Inflammatory macrophage treated with lipopolysaccharide for 4 hours (primary cell): ENCODE data around the gene DNAH11.

Experiments used
- DNase-seq: peaks from one replicate; pipeline ENCODE4 v3.0.0-alpha.2; 2020

DNAH11 gene

DNA sequence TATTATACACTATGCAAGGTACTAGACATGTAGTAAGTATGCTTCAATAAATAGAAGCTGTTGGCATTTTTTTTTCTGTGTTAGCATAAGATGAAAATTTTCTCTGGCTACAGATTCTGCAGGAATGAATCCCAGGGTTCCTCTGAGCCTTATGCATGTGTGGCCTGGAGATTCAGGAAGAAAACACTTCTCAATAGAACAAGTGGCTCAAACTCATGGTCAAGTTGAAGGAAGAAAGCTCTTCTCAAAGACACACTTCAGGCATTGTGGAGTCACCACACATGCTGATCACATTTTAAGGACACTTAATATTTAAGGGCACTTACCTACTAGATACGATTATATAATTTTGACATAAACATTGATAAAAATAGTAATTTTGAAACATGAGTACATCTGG is 19.5 kb downstream of the DNAH11 start:
- DNase-seq = no peak

DNA sequence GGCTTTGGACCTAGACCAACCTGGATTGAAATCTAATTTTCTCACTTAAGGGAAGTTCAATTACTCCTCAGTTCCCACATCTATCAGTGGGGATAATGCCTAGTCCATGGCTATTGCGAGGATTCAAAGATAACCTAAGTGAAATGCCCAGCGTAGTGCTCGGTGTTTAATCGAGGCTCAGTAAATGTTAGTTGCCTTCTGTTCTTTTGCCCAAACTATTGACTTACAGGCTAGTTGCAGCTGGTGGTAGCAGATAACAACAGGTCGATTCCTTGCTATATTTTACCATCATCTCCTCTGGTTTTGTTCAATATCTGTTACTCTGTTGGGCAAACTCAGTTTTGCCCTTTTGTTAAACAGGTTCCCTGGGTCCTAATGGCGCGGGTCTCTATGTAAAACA is 22.8 kb downstream of the DNAH11 start:
- no peak for DNase-seq

DNA sequence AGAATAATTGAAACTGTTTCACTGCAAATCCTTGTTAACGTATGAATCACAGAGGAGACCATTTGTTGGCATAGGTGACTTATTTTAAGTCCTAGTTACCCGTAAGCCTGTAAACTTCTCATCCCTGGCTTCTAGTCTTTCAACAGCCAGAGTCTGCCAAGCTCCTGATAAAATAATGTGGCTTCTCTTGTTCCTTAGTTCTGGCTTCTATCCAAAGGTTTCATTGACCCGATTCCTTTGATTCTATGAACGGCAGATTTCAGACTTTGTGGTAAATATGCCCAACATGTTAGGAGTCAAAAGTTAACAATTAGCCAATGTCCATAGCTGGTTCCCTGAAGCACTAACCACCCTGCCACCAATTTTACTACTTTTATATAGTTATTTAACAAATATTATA is 23.3 kb downstream of the DNAH11 start:
- no peak for DNase-seq

DNA sequence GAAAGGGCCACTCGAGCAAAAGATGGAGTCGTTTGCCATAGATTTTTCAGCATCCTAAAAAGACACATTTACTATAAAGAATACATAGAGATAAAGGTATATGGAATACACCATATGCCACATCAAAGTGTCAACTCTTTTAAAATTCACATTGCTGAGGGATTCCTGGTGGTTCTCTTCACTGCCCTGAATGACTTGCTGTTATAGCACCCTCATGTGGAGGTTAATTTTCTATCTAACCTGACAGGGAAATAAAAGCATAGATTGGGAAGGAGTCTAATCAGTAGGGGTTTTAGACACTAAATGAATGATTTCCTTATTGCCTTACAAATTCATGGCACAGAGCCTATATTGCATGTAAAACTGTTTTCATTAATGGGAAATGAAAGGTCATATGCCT is 25.9 kb downstream of the DNAH11 start:
- DNase-seq = no peak

DNA sequence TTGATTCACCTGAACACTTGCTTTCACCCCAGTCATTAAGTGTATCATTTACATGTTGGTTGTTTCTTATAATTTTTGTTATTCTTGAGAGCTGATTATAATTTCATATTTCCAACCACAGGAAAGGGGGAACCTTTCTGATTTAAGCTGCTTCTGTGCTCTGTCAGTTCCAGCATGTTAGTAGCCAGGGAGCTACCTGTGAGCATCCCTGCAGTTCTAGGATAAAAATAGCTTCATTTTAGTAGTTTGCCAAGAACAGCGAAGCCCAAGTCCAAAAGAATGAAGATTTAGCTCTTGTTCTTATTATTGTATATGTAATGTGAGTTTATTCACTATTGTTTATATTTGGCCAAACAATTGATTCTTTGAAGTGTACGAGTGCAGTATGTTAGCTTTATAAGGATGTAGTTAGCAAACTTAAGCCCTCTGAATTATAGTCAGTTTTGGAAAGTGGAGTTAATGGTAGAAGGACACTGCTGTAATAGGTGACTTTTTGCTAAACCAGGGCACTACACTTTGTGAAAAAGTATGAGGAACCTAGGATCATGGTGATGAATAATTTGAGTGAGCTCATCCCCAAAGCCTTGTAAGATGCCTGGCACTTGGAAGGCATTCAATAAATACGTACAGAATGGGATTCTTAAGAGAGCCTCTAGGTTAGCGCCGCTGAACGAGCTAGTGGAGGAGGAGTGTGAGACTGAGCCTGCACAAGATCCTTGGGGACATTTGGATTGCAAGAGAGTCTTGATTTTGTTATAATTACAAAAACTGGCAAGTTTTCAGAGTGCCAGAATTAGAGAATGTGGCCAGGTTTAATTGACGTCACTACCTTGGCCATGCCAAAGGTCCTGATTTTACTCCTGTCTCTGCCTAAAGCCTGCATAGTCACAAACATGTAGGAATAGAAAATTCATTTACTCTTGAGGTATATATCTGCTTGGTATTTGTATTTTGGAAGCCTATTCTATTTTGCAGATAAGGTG is 29.8 kb downstream of the DNAH11 start:
- no peak for DNase-seq

DNA sequence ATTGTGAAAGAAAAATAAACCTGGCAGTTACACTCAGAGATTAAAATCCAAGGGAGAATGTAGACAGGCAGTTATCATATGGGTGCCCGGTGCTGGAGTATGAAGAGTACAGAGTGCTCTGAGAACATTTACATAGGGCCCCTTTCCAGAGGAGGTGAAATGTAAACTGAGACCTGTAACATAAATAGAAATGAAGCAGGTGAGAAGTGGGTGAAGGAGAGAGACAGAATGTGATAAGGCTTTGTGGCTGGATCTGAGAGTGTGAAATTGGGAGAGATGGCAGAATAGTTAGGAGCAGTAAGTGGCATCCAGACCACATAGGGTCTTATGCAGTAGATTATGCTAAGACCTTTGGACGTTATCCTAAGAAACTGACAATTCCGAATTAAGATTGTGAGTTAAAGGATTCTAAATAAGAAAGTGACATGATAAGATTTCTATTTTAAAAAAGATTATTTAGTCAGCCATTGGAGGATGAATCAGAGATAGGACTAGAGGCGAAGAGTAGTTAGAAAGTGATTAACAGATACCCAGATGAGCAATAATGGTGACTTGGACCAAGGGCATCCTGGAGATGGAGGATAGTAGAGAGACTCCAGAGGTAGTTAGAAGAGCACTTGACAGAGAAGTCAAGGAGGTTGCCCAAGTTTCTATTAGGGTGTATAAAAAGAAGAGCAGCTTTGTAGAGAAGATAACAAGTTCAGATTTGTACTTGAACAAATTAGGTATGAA is 36.7 kb downstream of the DNAH11 start:
- DNase-seq = no peak

DNA sequence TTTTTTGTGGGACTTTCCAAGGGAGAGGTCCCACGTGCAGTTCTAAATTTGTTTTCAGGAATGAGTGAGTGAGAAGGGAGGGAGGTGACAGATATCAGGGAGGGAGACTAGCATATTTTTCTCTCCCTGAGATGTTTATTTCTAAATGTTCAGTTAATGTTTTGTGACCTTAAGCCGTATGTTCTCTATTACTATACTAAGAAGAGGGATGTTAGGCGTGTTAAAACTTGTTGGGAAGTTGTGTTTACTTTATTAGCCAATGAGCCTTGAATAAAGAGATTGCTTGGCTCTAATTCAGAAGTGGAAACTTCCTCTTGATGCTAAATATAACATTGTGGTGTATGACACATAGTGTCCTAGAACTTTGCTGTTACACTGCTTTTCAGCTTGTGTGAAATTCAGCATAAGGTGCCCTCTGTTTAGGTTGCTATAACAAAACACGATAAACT is 37.3 kb downstream of the DNAH11 start:
- peak; percentile 75 for DNase-seq

DNA sequence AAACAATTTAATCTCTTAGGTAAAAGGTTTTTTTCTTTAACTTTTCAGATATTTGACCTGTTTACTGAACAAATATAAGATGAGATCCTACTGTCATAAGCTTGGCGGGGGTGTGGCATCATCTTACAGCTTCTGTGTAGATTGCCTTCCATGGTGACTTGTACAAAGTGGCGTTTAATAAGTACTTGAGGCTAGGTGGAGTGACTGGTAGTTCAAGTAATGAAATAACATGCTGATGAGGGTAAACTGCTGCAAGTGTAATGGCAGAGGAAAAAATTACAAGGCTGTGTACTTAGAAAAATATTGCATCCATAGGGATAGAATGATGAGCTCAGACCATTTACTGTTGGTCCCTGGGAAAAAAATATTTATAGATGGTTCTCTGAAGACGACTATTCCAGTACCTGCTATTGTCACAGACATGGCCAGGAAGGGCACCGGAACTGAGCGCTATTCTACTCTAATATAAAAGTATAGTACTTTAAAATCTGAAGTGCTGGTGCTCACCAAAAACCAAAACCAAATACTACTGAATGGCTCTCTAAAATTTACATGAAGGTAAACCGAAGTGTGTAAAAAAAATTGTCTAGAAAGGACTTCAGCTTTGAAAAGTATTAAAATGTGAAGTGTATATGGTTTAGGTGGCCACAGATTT is 42.4 kb downstream of the DNAH11 start:
- DNase-seq = no peak

DNA sequence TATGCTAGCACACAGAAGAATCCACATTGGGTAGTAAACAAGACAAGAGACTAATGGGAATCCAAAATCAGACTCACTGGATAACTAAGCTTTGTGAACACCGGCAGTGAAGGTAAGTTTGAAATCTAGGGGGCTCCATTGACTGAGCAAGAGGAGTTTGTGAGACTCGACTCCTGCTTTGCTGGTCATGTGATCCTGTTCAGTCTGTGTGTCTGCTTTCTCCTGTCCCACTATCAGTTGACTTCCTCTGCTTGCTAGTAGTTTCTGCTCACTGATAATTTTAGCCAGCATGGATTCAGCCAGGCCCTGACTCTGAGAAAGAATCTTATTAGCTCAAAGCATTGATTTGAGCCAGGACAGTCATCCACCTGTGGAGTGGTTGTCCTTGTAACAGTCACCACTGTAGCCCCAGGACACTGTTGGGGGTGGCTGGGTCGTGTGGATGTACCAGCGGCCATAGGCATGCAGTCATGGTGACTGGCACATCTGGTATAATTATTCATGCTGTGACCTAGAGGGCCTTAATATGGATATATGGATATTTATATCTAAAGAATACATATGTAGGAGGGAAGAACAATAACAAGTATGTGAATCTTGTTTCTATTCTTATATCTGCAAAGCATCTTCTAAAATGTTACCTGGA is 44.4 kb downstream of the DNAH11 start:
- DNase-seq = no peak

DNA sequence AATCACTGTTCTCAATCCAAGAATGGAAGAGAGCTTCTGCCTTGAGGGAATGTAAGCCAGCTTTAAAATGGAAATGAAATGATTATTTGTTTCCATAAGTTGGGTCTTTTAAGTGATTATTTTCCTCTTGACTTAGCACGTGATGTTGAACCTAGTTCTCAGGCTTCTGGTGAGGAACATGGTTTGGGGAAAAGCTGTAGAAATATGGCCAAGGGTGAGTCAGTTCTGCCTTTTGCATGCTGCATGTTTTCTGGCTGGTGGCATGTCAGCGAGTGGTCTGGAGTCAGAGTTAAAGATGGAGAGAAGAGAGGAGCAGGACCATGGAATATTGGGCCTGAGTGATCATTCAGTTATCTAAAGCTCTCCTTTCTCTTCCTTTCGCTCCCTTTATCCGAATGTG is 54.0 kb downstream of the DNAH11 start:
- DNase-seq = no peak

DNA sequence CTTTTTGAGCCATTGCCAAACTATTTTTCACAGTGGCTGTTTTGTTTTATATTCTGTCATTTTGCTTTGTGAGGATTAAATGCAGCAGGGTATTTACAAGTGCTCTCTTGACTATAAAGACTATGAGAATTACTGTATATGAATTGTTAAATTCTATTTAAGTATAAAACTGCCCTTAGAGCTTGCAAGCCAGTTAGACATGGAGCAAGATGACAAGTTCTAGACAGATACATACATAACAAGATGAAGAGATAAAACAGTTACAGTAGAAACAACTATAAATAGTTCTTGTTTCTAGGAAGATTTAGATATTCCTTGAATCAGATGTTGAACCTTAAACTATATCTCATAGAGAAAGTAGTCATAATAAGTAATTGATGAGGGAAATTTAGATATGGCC is 60.6 kb downstream of the DNAH11 start:
- DNase-seq = no peak

DNA sequence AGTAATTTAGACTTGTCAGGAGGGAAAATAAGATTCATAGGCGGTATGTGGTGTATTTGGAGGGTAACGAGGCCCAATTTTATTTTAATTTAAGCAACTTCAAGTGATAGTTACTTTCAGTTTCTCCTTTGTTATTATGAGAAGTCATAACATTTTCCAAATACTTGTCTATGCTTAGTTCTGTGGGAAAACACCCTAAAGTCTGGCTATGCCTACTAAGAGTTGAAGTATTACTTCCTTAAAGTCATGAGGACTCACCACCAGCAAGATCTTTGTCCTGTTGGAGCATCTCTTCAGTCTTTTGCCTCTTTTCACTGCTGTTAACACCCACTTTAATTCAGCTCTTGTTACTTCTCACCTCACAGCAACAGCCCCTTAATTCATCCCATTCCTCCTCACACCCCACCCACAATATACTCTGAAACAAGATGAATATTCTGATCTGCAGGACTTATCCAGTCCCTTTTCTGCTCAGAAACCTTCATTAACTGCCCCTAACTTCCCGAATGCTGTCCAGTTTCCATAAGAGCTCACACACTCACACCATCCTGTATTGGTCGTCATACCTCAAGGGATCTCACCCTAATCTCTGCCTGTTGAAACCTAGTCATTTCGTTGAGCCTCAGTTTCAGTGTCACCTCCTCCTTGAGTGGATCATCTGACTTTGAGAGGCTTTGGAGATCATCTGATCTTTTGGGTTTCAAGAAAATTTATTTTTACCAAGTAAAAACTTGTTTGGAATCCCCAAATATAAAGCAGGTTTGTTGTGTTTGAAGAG is 61.3 kb downstream of the DNAH11 start:
- DNase-seq = peak; percentile 44

DNA sequence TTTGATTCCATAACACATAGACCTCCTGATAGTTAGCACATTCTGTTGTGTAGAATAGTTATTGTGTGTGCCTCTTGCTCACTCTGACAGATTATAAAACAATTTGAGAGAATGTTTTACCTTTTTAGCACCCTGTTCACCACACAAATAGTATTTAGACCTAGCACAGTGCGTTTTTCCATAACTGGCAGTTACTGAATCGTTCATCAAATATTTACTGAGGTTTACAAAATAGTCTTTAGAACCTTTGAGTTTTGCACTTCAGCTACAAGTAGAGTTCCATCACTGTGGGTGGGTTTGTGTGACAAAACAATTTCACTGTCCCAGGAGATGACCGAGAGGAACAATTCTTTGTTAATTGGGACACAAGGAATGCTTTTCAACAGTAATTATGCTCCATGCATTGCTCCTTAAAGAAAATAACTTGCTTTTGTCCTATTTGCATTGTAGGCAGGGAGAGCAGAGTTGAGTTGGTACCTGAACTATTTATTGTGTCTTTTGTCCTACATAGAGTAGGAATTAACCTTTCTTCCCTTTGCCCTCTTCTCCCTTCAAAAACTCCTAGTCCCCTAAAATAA is 62.3 kb downstream of the DNAH11 start:
- no peak for DNase-seq

DNA sequence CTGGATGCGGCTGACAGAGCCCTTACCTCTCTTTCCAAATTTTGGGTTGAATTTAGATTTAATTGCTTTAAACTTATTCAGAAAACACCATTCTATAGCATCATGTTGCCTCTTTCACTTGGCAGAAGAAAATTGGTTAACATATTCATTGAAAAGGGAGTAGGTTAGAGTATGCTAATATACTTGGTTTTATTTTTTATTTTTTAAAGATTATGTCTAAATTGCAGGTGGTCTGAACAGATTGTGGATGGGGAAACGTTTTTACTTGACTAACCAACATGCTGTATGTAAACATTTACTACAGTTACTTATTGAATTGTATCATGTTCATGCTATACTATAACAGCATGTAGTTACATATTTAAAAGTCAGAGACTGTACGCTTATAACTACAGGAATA is 65.6 kb downstream of the DNAH11 start:
- DNase-seq = no peak

DNA sequence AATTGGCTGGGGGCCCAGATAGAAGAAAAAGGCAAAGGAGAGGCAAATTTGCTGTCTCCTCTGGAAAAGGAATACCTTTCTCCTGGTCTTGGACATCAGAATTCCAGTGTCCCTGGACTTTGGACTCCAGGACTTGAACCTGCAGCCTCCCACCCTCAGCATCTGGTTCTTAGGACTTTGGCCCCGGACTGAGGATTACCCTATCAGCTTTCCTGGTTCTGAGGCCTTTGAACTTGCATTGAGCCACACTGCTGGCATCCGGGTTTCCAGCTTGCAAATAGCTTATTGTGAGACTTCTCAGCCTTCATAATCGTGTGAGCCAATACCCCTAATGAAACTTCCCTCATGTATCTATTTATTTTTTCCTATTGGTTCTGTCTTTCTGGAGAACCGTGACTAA is 68.3 kb downstream of the DNAH11 start:
- no peak for DNase-seq

DNA sequence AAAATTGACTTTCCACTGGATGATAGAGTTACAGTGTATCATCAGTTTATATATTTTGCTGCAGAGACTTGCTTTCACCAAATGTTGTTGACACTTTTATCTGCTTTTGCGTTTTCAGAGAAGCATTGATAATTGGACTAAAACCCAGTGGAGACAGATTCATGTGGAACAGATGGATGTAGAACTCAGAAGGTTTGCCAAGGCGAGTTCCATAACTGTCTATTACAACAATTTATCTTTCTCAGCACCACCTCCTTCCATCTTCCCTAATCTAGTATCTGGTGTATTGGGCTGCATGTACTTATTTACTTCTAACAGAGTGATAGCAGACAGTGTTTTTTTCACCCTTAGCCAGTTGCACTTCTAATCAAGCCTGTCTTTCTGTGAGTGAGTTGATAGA is 73.3 kb downstream of the DNAH11 start:
- no peak for DNase-seq

DNA sequence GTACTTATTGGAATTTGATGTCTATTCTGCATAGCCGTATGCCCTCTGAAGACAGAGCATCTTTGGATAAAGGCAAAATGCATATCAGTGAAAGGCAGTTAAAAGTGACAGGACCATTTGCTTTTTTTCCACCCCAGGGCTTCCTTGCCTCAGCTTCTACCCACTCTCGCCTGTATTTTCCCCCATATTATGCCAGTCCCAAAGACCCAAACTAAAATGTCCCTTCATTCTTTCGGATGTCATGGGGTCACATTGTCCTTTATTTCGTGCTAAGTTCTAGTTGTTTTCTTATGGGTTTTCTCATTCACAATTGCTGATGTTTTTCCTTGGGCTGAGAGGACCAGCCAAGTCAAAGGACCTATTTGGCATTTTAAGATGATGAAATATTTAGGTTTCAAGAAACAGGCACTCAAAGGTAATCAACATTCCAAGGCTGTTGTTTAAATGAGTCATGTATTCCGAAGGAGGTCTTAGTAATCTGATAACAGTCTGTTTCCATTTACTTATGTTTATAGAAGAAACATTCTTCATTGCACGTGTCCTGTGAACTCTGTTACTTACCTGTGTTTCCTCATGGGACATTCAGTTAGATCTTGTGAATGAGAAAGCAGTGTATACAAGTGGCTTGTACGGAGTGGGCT is 74.1 kb downstream of the DNAH11 start:
- no peak for DNase-seq

DNA sequence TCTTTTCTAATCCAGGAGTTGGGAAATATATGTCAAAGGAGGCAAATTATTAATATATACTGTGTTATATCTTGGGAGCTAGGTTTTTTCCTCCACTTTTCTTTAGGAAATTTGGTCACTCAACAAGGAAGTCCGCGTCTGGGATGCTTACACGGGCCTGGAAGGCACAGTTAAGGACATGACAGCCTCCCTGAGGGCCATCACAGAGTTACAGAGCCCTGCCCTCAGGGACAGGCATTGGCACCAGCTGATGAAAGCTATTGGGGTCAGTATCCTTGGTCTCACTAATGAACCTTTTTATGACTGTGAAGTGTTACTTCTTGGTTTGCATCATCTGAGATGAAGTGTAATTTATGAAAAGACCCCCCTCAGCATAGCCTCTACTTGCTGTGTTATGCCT is 74.7 kb downstream of the DNAH11 start:
- no peak for DNase-seq

DNA sequence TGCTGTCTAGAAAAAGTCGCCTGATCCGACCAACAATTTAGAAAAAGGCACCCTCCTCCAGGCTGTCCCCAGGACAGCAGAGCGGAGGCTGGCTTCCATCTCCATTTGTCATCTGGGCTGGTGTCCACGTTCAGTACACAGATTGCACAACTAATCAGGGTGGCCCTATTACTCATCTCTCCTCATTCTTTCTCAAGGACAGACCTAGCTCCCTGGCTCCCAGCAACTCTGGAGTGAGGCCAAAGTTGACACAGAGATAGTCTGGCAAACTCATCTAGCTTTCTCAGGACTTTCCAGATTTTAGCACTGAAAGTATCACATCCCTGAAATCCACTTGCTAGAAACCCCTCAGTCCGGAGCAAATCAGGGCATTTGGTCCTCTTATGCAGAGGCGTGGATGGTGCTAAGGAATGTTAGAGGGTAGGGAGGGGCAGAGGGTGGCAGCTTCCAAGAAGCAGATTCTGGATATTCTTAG is 75.1 kb downstream of the DNAH11 start:
- DNase-seq = no peak

DNA sequence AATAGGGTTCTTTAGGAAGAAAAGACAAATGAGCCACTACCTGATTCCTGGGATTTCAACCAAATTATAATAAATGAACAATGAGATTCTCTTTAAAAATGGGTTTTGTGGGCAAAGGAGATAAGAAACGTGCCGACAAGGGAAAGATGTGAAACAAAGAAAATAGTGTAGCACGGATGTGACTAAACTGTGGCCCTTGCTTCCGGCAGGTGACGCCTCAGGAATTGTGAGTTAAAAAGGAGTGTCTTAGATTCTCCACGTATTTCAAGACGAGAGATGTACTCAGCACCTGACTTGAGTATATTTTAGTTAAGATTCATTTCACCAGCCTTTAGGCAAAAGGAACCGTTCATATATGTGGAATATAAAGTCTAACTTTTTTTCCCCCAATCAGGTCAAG is 75.9 kb downstream of the DNAH11 start:
- no peak for DNase-seq

DNA sequence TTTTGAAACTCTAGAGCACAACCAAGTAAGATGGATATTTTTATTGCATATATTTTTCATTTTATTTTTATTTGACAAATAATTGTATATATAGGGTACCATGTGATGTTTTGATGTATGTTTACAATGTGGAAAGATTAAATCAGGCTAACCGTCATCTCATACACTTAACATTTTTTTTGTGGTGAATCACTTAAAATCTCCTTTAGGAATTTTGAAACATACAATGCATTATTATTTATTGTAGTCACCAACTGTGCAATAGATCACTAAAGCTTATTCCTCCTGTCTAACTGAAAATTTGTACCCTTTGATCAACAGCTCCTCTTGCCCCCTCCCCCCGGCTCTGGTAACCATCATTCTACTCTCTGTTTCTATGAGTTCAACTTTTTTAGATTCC is 77.2 kb downstream of the DNAH11 start:
- no peak for DNase-seq
